Activated CD4-positive, alpha-beta T cell treated with anti-CD3 and anti-CD28 coated beads, Interleukin-2, amount 50 U/mL, for 4 hours (primary cell): ENCODE measurements around the gene NR2F1-AS1.
"Not testable (repeated sequence)": the region's sequence is repeated elsewhere in the genome, so short reads cannot be mapped to it uniquely, and the experiment has no call there.

Experiments used
- DNase-seq, 2 experiments: peaks; one replicate each; pipeline ENCODE4 v3.0.0-alpha.2; 2020

The NR2F1-AS1 gene

DNA sequence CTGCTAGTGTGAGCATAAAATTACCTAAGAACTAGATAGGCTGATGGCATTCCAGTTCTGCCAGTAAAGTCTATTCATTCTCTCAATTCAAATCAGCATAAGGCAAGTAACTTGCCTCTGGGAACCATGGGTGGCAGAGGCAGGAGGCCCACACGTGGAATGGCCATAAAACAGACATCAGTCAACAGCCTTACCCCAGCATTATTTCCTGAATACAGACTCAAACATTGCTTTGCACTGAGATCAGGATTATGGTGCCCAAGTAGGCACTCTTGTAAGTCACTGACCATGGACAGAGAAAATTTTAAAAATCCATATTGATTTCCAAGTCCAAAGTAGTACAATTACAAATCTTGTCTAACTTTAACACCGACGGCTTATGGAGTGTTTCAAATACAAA, 157.7 kb downstream of the NR2F1-AS1 start:
- no peak for DNase-seq

DNA sequence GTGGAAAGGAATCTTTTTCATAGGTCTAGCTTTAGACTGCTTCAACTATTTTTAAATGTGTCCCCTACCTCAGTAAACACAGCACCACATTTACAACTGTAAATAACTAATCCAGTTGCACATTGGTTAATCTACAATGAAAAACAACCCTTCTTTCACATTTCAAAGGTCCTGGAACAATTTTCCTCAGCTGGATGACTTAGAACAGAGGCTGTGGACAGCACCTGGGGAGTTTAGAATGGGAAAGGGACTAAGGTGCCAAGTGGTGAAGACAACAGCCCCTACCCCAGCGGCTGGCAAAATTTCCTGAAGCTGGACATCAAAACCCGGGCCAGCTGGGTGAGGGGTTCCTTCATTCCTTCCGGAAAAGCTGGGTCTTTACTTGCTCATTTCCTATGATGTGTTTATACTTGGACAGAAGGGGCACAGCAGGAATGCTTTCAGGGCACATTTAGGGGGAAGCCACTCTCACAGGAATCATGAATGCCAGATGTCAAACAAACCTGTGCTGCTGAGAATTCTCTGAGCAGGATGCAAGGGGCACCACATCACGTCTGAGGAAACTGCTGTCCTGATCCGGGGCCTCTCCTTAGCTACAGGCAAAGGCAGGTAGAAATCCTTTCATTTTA, 158.3 kb downstream of the NR2F1-AS1 start:
- no peak for DNase-seq

DNA sequence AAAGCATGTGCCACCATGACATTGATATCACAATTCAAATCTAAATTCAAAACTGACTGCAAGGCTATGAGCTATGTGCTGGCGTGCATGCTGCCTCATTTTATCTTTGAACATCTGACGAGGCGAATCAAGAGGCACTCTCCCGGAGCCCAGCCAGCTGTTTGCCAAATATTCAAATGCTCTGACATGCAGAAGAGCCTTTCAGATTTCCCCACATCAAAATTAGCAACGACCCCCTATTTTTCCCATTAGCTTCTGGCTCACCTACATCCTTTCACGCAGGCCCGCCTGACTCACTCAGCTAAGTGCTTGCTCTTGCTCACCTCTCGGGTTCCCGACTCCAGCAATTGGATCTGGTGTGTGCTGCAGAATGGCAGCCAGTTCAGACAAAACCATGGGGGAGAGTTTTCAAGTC, 159.0 kb downstream of the NR2F1-AS1 start:
- no peak for DNase-seq

DNA sequence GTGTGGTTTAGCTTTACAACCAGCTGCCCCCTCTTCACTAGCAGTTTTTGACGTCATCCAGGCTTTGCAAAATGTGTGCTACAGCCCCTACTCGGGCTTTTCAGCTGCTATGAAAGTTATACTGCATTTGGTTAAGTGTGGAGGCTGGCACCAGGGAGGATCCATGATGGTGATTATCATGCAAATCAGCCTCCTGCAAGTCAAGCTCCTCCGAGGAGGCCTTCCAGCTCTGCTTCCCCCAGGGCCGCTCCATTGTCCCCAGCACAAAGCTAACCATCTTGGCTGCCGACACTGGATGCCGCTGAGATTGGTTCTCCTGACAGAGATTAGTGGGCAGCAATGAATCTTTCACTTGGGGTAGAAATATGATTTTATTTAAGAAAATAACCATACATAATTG, 159.6 kb downstream of the NR2F1-AS1 start:
- DNase-seq, result no peak

DNA sequence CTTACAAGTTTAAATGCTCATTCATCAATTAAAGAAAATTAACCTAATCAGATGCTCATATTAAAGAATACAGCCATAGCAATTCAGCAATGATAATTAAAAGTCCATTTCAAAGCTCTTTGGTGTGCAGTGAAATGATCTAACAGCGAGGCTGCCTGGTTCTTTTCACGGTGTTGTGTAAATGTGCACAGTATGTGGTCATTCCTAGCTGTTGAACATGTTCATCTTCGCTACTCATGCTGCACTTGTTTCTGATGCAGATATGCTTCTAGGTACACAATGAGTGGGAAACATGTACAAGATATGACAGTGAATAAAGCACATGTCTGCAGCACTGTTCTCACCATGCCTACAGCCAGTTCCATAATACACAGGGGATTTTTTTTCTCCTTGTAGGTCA, 163.5 kb downstream of the NR2F1-AS1 start:
- no peak for DNase-seq

DNA sequence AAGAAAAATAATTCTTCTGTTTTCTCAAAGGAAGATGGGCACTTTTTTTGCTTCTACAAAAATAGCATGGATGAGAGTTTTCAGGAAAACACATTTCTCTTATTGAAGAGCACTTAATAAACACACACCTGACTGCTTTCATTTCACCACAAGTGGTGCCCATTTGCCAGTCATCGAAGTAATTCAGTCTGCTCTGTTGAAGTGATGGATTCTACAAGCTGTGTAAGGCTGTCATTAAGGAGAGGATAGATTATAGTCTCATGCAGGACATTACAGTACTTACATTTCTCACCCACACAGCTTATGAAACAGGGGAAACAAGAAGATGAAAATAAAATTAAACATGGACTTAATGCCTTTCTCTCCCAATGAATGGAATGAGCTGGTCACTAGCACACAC, 165.2 kb downstream of the NR2F1-AS1 start:
- DNase-seq, result no peak

DNA sequence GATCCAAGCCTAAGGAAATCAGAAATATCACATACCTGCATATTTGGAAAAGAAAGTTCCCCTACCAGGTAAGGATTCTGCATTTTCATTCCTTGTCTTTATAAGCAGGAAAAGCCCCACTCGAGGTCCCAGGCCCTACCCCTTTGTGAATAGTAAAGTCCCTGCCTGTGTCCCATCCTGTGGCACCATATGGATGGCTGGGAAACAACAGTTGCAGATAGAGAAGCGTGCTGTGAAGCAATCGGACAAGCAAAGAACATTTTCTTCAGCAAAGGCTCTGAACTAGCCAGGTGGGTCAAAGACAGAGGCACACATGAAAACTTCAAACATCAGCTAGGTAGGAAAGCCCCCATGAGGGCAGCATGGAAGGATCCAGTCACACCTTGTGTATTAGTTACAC, 169.3 kb downstream of the NR2F1-AS1 start:
- DNase-seq, result no peak

DNA sequence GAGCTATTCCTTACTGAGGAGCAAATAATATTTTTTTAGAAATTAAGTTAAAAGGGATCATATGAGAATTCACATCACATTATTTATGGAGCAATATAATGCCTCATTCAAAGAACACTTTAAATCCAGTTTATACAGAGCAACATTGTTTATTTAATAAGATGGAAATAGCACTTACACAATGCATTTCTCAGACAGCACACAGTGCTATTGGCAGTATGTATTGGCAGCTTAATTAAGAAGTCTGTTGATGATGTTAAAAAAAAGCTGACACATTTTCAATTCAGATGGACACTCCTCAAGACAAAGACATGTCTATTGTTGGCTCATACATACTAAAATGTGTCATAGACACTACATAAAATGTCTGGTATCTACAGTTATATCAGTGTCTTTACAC, 171.3 kb downstream of the NR2F1-AS1 start:
- no peak for DNase-seq

DNA sequence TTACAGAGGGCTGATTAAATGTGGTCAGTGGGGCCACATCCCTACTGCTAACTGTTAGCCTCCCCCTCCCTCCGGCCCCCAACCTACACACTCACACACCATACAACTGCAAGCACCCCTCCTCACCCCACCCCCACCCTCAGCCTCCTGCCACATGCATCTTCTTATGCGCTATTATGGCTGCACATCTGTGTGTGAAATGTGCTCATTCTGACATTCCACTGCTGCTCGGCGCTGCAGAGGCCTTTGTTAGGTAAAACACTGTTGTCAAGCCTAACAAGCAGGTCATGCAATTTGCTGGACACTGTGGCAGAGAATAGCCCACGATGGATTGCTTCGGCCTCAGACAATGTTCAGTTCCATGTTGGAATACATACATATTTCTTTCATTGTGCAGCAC, 173.6 kb downstream of the NR2F1-AS1 start:
- DNase-seq, result no peak

DNA sequence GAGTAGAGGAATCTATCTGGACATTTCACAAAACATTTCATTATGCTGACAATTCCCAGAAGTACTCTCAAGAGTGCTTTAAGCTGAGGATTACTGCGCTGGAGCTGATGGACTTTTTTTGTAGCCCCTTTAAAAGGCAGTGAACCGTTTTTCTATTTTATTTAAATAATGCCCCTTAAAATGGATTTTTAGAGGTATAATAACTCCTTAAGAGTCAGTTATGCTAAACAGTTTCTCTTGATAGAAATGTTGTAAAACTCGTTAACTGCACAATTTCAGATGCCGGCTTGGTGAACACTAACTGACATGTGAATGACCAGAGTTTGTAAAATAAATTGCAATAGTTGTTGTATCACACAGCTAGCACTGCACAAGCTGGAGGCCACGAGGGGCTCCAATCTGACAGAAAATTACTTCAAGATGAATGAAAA, 174.0 kb downstream of the NR2F1-AS1 start:
- DNase-seq, result no peak

DNA sequence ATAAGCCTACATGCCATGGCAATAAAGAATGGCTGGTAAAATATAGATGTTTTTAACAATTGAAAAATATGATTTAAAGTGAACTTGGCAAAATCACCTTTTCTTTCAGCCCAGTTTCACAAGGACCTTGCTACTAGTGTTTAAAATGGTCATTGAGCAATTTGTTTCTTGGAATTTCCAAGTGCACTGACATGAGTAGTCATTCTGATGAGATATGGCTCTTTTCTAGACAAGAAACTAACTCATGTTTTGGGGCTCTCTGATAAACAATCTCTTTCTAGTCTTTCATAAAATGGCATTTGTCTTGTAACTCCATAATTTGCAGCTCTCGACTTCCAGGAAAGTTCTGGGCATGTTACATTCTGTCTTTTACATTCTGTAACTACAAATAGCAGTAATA, 176.8 kb downstream of the NR2F1-AS1 start:
- DNase-seq, result no peak

DNA sequence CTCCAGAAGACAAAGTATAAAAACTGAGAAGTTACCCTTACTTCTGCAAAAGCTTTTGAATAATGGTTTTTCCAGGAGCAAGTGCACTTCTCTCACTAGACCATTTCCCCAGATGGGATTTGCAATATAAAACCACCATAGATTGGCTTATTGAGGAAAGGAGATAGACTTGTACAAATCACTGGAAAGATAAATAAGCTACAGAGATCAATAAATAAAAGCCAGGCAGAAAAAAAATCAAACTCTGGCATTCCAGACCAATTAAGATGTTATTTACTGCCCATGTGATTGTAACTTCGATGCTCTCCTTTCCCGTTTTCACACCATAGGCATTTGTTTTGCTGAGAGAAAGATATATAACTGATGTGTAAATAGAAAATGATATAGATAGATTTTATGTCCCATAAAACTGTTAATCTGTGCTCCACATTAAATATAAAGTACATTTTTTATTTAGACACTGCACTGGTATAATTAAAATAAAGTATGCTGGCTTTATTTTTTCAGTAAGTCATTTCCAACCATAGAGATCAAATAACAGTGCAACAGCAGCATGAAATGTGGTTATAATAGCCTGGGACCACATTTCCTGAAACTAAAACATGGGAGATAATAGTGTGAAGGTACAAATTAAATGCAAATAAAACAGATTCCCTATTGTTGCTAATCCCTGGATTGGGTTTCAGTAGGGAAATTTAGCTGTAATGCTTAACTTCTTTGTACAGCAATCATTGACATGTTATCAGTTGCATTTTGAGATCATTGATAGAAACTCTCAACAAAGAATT, 177.7 kb downstream of the NR2F1-AS1 start:
- DNase-seq, result no peak

DNA sequence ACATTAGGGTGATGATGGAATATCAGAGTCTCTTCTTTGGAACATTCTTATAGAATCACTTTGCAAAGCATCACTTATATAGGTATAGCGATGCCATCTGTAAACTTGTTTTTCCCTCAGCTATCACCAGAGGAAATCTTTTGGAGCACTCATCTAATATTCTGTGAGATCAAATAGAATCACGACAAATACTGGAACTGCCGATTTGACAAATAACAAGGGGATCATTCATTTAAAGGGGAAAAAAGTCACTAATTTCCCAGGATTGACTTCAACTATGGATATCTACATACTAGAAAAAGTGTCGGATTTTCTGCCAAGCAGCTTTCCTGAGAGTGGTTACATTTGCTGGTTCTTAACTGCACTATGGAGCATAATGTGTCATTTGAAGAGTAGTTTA, 178.6 kb downstream of the NR2F1-AS1 start:
- no peak for DNase-seq

DNA sequence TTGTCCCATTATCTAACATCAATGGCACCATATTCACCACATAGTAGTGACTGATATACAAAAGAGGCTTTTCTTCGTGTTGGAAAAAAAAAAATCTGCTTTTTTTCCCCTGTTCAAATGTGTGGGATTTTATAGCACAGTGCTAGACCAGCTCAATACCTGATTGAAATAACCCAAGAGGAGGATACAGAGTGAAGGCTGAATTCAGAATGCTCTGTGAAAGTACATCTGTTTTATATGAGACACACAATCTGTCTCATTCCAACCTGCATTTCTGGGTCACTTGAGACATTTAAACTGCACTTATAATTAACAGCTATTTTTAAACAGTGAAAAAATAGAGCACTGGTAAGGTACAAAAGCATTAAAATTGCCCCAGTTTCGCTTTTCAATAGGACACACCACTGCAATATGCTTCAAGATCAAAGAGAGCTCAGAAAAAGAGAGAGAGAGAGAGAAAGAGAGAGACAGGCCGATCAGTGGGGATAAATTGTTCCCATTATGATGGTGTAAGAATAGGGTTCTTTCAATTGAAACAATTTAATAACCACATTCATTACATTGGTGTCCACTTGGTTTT, 179.3 kb downstream of the NR2F1-AS1 start:
- DNase-seq, result no peak

DNA sequence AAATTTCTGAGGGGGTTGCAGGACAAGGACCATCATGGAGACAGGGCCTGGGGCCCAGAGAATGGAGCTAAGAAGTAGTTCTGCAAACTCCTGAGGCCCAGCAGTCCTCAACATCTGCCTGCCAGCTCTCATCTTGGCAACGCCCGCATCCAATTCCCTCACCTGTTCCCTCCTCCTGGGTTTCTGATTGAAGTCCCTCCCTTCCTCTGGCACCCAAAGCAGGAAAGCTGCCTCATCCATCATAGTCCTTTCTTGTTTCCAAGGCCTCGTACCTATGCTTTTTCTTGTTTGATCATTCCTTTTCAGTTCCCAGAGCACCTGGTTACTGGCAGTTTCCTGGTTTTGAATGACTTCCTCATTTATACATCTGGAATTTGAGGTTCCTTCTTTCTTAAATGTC, 181.3 kb downstream of the NR2F1-AS1 start:
- DNase-seq, result no peak

DNA sequence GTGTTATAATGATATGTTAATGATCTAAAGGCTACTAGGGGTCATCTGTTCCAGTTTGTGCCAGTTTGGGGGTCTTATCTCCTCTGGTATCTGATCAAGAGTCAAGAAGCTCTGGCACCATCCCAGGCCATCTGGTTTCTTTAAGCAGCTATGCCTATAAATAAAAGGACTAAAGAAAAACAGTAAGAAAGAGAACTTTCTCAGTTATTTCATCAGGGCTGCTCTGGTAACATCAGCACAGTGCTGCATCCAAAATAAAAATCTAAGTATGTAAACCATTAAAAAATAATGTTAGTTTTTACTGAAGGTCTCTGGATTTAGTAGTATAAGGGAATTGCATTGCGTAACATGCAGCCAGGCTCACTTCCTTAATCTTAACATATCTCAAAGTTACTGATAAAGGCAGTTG, 185.0 kb downstream of the NR2F1-AS1 start:
- no peak for DNase-seq

DNA sequence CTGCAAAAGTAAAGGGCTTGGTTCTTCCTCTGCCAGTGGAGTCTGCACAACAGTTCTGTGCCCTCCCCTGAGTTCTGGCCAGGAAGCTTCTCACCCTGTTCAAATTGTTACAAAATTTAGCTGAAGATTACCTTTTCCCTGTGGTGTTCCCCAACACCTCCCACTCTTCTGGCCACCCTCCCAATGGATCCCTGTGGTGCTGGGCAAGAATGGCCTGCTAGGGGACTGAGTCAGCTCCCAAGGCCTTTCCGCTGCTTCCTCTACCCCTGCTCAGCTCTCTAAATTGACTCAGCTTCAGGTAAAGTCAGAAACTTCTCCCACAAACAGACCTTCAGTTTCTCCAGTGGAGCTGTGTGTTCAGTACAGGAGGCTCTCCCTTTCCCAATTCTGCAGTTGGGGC, 186.0 kb downstream of the NR2F1-AS1 start:
- no peak for DNase-seq

DNA sequence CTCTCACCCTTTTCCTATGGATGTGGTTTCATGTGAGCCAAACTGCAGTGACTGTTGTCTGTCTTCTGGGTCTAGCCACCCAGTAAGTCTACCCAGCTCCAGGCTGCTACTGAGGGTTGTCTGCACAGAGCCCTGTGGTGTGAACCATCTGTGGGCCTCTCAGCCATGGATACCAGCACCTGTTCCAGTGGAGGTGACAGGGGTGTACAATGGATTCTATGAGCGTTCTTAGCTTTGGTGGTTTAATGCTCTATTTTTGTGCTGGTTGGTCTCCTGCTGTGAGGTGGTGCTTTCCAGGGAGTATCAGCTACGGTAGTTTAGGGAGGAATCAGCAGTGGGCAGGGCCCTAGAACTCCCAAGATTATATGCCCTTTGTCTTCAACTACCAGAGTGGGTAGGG, 186.7 kb downstream of the NR2F1-AS1 start:
- DNase-seq, result no peak

DNA sequence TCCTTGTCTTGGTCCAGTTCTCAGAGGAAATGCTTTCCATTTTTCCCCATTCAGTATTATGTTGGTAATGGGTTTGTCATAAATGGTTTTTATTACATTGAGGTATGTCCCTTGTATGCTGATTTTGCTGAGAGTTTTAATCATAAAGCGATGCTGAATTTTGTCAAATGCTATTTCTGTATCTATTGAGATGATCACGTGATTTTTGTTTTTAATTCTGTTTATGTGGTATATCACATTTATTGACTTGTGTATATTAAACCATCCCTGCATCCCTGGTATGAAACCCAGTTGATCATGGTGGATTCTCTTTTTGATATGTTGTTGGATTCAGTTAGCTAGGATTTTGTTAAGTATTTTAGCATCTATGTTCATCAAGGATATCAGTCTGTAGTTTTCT, 189.8 kb downstream of the NR2F1-AS1 start:
- not testable (repeated sequence) for DNase-seq

DNA sequence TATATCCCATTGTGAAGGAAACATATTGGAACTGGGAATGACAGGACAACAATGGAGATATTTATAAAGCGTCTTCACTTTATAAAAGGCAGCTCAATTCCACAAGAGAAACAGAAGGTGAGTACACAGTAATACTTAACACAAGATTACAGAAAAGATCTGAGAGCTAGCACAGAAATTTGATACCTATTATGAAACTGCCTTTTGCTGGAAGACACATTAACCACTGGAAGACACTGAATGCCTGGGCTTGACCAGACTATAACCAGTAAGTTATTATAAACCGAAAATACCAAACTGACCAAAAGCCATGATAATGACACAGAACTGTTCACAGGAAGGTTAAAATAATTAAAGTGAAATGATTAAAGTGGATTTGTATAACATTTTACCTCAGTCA, 195.4 kb downstream of the NR2F1-AS1 start:
- no peak for DNase-seq

DNA sequence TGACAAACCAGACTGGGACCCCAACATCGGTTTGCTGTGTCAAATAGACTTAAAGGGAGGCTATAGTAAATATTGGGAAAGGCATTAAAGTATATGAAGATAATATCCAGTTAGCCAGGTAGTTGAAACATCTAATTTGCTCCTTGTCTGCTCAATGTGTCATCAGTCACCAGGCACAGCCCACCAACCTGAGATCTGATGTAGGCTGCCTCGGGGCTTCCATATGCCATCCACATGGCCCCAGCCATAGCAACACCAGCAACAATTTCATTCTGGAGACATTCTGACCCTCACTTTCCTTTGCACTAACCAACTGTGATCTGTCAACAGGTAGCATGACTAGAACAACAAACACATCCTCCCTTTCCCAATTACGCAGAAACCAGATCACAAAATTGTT, 196.0 kb downstream of the NR2F1-AS1 start:
- no peak for DNase-seq

DNA sequence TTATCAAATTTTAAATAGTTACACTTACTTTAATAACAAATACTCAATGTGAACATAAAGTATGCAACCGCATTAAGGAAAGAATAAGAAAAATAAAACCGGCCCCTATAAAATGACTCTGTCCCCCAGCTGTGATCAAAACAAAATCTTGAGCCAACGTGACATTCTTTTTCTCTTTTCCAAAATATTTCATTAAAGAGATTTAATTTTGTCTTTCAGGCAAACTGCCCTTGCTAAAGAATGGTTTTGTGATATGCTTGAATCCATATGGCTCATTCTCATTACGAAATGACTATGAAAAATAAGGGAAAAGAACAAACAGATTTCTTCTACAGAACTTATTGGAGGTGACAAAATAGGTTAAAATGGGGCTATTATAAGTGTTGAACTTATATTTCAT, 197.0 kb downstream of the NR2F1-AS1 start:
- DNase-seq, result no peak

DNA sequence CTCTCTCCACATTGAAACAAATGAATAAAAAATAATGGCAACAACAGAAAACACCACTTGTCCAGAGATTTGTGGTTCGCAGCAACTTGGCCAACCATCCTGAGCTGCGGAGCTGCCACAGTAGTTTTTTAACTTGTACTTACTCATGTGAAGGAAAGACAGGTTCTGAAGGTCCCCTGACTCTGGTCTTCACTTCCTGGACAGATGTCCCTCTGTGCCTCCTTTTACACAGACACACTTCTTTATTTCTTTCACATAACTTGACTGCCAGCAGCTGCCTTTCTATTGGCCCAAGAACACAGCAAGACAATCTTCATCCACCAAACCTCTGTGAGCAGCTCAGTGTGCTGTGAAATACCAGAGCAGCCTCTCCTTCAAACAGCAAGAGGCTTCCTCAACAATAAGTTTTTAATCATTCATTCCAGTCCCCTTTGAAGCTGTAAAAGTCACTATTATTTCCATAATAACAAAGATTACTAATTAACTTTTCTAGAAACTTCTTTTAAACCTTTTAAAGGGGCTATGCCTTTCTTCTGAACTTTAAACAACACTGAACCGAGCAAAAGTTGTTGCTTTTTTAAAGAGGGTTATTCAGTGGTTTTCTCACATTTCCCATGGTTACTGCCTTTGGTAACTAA, 198.7 kb downstream of the NR2F1-AS1 start:
- no peak for DNase-seq

DNA sequence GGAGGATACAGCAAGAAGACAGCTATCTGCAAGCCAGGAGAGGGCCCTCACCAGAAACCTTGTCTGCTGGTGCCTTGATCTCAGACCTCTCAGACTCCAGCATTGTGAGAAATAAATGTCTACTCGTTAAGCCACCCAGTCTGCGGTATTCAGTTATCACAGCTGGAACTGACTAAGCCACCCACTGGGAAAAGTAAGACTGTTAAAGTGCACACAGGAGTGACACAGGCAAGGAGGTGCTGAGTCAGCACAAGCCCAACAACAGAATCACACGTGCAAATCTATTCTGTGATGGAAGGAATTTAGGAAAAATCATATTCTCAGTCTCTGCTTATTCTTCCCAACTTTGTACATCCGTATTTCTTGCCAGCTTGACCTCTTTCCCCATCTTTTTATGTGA, 200.0 kb downstream of the NR2F1-AS1 start:
- DNase-seq, result no peak
